Activated CD4-positive, alpha-beta T cell treated with anti-CD3 and anti-CD28 coated beads, Interleukin-2, Interleukin-6, amounts not matched to agents 100 ng/mL and 50 ng/mL, durations not matched to agents 16 hours and 8 hours (primary cell): Measurements from ENCODE around the gene KRTAP4-8.
A peak's percentile ranks its signal among the peaks of the same experiment; 100 is the strongest.
"Not testable (repeated sequence)": the region's sequence is repeated elsewhere in the genome, so short reads cannot be mapped to it uniquely, and the experiment has no call there.

Source experiments
- DNase-seq: peaks from one replicate; pipeline ENCODE4 v3.0.0-alpha.2; 2020

The KRTAP4-8 gene

GRCh38 chr17:41107941-41108450 lies 10.1 kb upstream of the KRTAP4-8 start:
- DNase-seq, result no peak

DNA sequence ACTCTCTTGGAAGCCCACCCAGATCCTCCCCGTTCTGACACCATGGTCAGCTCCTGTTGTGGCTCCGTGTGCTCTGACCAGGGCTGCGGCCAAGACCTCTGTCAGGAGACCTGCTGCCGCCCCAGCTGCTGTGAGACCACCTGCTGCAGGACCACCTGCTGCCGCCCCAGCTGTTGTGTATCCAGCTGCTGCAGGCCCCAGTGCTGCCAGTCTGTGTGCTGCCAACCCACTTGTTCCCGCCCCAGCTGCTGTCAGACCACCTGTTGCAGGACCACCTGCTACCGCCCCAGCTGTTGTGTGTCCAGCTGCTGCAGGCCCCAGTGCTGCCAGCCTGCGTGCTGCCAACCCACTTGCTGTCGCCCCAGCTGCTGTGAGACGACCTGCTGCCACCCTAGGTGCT lies 7.4 kb upstream of the KRTAP4-8 start, which contains the start of gene KRTAP4-9:
TSS of gene KRTAP4-9 (plus strand) at position 43 of the 400 bp plus-strand sequence. CDS start at position 43, 0 bp downstream.
- not testable (repeated sequence) for DNase-seq

DNA sequence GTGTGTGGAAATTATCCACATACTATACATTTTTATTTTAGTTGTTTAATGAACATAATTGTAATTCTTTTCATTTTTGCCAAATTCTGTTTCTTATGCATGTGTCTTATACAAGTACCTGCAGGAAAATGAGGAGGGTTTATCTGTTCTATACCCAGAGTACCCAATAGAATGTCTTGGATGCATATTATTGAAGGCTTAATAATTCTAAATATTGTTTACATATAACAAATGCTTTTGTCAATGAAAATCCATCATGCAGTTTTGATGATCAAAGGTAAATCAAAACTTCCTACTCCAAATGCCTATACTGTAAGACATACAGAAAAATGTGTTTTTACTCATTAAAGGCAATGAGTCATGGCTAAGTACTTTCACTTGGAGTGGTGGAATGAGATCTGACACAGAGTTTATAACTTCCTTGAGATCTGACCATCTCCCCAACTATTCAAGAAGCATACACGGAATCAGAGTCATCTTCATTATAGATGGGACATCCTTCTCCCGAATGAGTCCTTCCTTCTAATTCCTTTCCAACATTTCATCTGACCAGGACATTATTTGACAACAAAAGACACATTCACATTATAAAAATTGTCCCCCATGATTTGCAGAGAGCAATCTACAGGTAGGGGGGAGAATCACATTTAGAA lies 6.6 kb upstream of the KRTAP4-8 start:
- DNase-seq, result not testable (repeated sequence)

GRCh38 chr17:41103896-41104295 lies 6.0 kb upstream of the KRTAP4-8 start:
- DNase-seq, result no peak

DNA sequence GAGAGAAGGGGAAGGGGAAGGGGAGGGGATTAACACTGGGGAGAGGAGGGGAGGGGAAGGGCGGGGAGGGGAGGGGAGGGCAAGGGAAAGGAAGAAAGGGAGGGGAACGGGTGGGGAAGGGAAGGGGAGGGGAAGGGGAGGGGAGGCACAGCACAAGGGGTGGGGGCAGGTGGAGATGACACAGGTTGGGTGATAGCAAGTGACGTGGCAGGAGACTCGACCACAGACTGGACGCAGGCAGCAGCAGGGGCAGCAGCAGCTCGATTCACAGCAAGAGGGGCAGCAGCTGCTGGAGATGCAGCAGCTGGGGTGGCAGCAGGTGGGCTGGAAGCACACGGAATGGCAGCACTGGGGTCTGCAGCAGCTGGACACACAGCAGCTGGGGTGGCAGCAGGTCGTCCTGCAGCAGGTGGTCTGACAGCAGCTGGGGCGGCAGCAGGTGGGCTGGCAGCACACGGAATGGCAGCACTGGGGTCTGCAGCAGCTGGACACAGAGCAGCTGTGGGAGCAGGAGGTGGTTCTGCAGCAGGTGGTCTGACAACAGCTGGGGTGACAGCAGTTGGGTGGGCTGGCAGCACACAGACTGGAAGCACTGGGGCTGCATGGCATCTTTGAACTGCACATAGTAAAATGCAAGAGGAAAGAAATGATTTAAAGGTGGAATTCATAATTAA lies 3.8 kb upstream of the KRTAP4-8 start, which contains the start of gene KRTAP4-16:
TSS of gene KRTAP4-16 (minus strand) at position 624 of the 674 bp plus-strand sequence. CDS start at position 624, 0 bp downstream.
- no peak for DNase-seq

GRCh38 chr17:41099682-41100480 lies 1.9 kb upstream of the KRTAP4-8 start:
- DNase-seq, result not testable (repeated sequence)

- no peak for DNase-seq
These were observed 539 bp upstream of the KRTAP4-8 start for GRCh38 chr17:41098481-41098880.

GRCh38 chr17:41096055-41096454 lies 1.9 kb downstream of the KRTAP4-8 start:
- DNase-seq, result no peak

GRCh38 chr17:41088760-41089352 lies 9.1 kb downstream of the KRTAP4-8 start:
- DNase-seq, result not testable (repeated sequence)

- not testable (repeated sequence) for DNase-seq
These were observed 13.7 kb downstream of the KRTAP4-8 start, which contains the start of gene KRTAP4-7 for GRCh38 chr17:41084100-41084856. TSS of gene KRTAP4-7 (plus strand) at chr17:41084150. CDS start at chr17:41084207, 57 bp downstream.

- not testable (repeated sequence) for DNase-seq
These were observed 14.5 kb downstream of the KRTAP4-8 start for GRCh38 chr17:41083427-41083826.

DNA sequence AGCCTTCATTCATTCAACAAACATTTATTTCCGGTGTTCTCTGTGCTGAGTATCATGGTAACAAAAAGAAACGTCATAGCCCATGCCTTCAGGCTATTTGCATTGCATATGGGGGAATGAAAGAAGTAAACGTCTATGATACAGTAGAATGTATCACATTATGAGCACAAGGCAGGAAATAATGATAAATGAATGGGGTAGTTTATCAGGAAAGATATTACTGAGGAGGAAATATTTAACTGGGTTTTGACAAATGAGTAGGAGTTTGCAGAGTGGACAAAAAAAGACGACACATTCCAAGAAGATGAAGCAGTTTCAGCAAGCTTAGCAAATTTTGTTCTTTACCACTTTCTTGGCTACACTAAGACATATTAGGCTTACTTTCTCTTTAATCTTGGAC lies 15.3 kb downstream of the KRTAP4-8 start:
- DNase-seq, result no peak

- DNase-seq, result no peak
These were observed 21.2 kb downstream of the KRTAP4-8 start for GRCh38 chr17:41076788-41077187.

DNA sequence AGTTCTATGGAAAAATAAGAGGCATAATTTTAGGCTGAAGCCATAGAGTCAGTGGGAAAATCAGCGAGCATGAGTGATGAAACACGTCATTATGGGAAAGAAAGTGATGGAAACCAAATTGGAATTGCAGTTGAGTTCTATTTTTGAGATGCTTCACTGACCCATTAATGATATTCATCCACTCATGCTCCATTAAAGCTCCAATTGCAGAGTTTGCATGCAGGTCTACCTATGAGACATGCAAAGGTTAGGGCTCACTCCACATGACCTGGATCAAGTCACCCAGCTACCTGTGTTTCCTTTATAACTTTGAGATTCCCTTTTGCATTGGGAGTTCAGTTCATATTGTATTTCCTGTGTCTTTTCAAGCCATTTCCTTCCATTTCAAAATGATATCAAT lies 24.3 kb downstream of the KRTAP4-8 start:
- DNase-seq, result no peak

GRCh38 chr17:41071606-41072360 lies 26.2 kb downstream of the KRTAP4-8 start:
- no peak for DNase-seq

GRCh38 chr17:41069031-41069430 lies 28.9 kb downstream of the KRTAP4-8 start:
- no peak for DNase-seq

DNA sequence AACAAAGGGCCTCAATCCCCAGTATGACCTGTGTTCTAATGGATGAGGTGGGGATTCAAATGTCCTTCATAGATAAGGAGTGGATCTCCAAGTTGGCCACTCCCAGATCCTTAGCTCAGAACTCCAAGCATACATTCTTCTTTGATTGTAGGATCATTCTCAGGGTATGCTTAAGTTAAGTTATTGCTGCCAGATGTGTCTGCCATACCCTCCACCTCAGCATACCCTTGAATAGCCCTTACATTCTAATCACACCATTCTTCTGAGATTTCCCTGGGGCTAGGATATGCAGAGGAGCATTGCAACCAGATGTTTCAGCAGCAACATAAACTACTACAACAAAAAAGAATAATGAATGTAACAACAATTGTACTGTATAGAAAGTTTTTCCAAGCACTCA lies 30.7 kb downstream of the KRTAP4-8 start:
- no peak for DNase-seq

DNA sequence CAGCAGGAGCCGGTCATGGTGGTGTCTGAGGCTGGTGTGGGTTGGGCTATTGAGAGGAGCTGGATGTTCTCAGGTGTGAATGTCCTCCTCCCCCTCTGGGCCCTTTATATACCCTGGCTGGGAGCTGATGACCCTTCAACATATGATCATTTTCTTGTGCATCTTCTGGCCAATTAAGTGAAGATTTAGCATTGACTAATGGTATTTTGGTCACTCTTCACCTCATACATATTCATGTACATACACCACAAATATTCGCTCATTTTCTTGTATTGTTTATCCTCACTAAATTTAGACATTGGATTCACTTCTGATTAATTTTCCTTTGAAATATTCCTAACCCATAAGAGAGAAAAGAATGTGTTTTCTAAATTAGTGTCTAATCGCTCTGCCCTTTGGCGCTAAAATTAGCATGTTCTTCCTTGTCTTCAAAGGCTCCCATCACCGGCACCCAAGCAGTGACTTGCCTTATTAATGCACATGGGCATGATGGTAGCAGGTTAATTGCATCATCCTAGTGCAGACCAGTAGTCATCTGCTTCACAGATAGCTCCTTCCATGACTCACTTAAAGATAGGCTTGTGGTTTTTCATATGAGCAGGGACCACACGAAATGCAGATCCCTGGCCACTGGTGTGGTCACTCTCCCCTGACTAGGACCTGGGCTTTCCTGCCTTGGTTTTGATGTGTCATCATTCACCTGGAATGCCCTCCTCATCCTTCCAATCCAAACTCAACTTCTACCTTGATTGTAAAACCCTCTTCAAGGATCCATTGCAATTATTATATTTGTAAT lies 31.9 kb downstream of the KRTAP4-8 start, which contains the start of gene KRTAP2-4:
TSS of gene KRTAP2-4 (minus strand) at position 51 of the 796 bp plus-strand sequence. CDS start at position 17, 34 bp downstream.
- peak; percentile 6 for DNase-seq

DNA sequence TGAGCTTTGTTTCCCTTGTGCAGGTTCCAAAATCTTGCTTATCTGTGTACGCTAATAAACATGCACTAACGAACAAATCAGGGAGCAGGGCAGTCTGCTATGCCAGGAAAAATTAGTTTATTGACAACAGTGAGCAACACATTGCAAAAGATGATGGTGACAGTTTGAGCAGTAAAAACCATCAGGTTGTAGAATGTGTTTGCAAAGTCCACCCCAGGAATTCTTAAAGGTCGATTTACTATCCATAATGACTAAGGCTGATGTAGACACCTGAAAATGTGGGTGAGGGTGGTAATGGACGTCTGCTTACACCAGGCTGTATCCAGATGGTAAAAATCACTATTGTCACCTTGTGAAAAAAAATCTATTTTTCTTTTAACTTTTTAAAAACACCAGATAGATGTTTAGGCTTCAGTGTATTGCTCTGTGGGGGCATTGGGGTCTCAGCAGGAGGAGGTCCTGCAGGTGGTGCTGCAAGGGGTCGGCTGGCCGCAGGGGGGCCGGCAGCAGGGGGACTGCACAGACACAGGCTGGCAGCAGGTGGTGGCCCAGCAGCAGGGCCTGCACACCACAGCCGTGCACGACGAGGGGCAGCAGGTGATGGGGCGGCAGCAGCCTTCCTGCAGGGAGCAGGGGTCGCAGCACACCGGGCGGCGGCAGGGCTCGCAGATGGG lies 32.8 kb downstream of the KRTAP4-8 start:
- DNase-seq, result not testable (repeated sequence)
